Islet precursor cell (in vitro differentiated cells): ENCODE results near the gene WWOX.
A peak's percentile ranks its signal among the peaks of the same experiment; 100 is the strongest.

Experiments used
- DNase-seq: peaks from one replicate; pipeline ENCODE4 v3.0.0-alpha.2; 2018

The WWOX gene

DNA sequence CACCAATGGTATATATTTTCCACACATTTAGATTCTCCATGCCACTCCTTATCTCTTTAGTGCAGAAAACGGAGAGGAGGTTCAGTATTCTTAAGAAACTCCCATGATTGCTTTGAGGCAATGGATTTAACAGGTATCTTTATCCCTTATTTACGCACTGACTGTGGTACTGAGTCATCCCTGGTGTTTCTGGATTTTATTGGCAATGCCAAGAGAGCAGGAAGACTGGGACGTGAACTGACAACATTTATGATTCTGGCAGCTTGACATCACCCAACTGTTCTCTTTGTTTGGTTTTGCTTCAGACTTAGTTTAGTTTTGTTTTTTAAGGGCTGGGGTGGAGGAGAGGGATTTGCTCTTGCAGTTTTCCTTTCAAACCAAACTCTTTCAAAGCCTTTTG lies 131.4 kb downstream of the WWOX start:
- DNase-seq: no peak

DNA sequence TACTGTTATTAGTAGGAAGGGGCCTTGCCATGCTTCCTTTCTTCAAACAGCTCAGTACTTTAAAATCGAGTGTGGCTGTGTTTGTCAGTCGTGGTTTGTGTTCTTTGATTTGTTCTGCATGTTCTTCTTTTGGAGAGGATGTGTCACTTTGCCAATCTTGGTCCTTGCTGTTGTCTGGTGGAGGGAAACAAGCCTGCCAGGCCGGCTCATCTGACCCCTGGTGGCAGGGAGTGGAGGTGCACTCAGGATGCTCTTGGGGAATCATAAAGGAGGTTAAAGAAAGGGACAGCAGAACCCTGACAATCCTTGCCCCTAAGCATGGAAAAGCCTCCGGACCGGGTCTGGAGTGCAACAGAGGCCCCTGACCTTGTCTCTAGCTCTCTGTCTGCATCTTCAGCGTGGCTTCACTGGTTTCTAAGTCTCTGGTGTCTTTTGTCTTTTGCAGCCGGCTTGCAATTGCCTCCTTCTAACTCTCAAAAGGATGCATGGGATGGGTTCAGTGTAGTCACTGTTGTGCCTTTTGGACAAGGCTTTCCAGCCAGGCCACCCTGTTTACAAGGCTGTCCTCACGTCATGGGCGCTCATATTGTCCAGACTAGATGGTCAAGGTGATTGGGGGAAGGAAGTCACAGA lies 135.8 kb downstream of the WWOX start:
- DNase-seq: peak; percentile 91

DNA sequence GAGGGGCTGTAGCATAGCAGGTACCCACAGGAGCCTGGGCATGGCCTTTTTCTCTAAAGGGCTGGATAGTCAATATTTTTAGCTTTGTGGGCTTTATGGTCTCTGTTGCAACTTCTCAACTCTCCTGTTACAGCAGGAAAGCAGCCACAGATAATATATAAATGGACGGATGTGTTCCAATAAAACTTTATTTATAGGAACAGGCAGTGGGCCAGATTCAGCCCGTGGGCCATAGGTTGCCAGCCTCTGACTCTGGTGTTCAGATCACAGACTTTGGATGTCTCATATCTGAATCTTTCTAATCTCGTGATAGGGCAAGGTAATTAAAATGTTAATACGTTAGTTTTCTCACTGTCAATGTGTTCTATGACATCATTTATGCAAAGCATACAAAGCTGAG lies 136.4 kb downstream of the WWOX start:
- DNase-seq: peak; percentile 1

DNA sequence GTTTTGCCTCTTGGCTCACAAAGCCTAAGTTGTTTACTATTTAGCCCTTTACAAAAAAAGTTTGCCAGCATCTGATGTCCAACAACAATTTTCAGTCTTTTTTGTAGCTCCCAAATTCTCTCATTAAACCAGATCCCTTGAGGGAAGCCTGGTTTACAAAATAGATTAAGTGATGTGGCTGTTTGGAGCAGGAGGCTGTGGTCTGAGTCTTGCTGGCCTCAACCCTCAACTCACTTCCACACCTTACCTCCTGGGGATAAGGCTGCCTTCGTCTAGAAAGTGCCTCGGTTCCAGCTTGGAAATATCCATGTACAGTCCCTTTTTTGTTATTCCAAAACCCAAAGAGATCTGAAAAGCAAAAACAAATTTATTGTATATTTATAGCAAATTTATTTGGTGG lies 138.4 kb downstream of the WWOX start:
- no peak for DNase-seq

DNA sequence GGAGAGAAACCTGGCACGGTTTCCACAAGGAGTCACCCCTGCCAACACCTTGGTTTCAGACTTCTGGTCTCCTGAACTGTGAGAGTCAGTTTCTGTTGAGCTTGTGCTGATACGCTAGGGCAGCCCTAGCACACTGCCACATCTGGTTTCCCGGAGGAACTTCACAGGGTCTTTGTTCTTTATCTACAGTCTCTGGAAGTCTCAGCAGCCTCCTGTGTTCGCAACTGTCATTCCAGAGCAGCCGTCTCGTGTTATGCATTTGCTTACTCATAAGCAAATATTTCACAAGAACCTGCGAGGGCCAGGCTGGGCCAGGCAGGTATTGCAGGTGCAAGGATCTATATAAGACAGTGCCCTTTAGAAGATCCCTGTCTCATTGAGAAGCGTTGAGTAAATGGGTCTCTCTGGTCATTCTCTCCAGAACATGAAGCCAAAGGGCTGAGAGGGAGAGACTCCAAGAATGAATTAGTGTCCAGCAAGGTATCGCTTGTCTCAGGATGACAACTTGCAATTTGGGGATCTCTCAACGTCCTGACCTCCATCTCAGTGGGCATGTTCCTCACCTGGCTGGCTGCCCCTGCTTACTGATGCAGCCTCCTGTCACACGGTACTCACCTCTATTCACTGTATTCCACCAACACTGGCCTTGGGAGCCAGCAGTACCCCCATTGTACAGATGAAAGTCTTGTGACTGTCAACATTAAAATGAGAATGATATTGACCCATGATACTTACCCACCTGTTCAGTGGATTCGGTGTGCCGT lies 141.2 kb downstream of the WWOX start:
- peak; percentile 79 for DNase-seq

DNA sequence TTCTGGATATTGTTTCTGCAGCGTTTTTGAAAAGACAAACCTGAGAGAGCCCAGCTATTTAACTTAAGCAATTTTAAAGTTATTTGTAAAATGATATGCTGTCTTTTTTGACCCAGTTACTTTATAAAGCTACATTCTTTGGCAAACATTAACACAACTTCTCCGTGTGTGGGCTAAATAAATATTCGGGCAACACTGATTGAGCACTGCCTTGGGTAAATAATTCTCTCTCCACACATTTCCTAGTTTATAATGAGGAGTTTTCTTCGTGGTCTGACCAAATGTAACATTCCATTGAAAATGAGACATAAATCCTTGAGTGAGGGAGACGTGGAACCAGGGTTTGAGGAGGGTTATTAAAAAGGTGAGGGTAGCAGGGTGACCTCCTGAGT lies 142.8 kb downstream of the WWOX start:
- no peak for DNase-seq

DNA sequence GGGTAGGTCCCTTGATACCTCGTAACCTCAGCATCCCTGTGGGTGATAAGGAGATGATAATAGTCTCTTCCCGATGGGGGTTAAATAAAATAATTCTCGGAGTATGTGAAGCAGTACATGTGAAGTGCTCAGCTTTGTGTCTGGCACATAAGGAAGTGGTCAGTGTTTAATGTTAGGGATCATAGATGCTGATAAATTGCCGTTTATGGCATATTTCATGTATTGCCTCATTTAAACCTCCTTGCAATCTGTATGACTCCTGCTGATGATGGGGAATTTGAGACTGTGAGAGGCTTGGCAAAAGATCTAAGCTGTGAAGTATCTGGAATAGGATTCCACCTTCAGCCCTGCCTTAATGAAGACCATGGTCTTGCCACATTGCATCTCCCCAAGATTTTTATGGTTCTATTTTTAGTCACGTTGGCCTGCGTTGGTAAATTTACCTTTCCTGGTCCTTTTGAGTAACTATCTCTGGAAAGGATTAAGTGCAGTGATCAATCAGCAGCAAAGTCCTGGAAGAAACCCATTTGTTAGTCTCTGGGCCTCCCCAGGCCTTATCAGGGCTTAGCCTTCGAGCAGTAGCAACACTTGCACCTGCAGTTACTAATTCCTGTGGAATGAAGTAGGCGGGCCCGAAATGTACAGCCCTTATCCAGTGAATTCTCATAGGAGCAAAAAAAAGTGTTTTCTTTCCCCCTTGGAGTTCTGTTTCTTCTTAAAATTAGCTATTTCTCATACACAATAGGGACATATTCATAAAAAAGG lies 144.9 kb downstream of the WWOX start:
- peak; percentile 75 for DNase-seq

DNA sequence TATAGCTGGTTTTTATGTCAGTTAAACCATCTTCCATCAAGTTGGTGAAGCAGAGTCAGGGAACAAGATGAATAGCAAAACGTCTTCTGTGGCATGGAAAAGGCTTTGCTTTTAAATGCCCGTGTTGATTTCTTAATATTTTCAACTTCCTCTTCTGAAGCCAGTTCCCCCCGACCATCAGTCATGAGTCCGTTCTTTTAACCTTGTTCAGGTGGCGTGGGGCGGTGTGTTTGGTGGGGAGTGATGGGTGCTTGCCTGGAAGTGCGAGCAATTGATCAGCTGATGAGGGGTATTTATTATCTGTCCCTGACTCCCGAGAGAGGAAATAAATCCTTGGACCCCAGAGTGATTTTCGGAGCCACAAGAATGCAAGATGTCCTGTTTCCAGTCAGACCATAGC lies 147.1 kb downstream of the WWOX start:
- peak; percentile 32 for DNase-seq

DNA sequence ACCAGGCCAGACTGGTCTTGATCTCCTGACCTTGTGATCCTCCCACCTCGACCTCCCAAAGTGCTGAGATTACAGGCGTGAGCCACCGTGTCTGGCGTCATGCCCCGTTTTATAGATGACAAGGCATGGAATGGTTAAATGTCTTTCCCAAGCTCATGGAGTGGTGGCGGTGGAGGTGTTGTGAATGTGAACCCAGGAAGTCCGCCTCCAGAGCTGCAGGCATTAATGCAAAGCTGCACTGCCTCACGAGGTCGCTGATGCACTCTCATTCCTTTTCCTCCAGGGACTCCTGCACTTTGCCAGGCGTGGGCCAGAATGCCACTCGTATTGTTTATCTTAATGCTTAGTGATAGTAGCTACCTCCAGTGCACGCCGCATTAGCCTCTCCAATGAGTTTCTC lies 149.6 kb downstream of the WWOX start:
- DNase-seq: no peak

DNA sequence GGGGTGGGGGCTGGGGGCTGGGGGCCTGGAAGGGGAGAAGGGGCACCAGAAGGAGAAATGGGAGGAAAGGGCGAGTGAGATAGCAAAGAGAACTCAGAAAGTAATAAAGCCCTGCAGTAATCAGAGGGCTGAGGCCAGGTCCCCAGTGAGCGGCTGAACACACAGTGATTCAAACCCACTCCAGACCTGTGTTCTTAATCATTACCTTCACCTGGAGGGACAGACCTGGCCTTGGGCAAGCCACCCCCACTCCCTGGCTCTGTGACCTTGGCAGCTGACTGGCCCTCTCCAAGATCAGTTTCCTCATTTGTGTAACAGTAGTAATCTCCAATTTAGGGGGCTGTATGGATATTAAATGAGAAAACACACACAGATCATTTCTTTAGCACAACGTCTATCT lies 150.4 kb downstream of the WWOX start:
- peak; percentile 46 for DNase-seq

DNA sequence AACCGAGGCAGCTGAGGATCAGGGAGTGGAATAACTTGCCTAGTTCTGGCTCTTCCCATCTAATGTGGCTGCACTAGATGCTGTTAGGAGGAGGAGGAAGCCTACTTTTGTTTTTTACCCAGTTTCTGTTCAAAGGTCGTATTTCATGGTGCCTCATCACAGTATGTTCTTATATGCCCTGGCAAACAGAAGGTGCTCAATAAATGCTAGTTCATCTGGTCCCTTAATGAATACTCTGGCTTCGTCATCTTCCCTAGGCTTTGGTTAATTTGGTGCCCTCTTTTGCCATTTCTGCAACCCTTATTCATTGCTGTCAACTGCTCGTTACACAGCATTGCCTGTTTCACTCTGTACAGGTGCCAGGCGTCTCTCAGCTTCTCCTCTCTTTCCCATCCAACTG lies 151.7 kb downstream of the WWOX start:
- peak; percentile 24 for DNase-seq

DNA sequence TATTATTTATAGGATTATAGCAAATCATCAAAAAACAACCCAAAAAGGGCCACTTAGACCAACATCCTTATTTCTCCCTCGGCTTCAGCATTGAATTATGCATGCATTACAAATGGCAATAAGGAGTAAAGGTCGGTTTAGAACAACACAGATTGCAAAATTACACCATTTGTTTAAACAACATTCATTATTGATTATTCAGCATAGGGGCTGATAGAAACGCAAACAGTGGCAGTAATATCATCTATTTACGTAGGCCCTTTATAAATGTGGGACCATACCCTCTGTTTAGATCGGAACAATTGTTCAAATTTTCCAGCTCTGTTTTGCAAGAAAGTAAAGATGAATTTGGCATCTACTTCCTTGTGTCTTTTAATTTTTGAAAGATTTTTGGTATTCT lies 153.3 kb downstream of the WWOX start:
- no peak for DNase-seq

DNA sequence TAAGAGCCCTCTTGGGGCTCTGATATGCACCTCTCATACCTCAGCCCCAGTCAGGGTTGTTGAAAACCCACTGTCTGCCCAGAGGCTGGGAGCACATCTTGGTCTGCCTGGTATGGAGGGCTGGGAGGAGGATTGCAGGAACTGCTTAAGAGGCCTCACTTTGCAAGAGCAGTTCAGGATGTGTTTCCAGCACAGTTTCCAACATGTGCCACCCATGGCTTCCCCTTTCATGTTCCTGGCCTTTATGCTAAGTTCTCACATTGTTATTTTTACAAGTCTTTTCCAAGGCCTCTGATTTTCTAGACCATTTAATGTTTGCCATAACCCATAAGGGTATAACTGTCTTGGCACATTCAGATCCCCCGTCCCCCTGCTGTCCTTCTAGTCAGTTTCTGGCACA lies 155.4 kb downstream of the WWOX start:
- DNase-seq: no peak

DNA sequence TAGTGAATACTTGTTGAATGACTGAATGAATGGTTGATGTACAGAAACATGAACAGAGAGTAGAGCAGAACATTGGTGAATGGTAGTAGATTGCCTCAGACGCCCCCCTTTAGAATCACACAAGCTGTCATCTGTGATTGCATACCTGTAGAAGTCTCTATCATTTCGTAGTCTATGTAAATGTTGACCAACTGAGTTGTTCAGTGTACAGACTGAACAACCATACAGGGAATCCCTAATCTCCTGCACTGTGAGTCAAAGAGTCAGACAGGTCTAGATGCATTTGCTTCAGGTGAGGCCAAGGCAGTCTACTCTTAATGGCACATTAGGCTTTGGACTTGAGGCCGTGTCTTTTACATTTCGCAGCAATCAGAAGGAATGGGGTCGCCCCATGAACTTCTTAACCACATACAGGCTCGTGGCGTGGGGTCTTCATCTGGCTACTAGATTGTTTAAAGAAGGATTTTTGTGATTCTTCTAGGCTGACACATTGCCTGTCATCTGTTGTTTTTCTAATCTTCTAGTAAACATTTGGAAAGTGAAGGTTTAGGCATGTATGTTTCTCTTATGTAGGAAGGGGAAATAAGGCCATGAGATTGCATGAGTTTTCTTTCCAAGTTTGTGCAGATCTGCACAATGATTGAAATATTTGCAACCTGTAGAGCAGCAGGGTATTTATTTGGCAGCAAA lies 157.4 kb downstream of the WWOX start:
- DNase-seq: no peak

DNA sequence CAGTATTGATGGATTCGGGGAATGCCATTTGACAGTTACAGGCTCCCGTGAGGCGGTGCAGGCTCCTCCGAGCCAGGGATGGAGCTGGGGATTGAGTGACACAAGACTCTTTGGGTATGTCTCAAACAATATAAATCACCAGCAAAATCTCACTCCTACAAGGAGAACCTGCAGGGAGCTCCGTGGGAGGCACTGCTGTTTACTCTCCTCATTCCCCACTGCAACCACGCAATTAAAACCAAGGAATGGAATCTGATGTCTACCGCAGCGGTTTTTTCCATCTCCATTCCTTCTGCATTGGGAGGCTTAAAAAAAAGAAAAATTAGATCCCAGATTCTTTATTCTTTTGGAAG lies 157.9 kb downstream of the WWOX start:
- DNase-seq: peak; percentile 63

DNA sequence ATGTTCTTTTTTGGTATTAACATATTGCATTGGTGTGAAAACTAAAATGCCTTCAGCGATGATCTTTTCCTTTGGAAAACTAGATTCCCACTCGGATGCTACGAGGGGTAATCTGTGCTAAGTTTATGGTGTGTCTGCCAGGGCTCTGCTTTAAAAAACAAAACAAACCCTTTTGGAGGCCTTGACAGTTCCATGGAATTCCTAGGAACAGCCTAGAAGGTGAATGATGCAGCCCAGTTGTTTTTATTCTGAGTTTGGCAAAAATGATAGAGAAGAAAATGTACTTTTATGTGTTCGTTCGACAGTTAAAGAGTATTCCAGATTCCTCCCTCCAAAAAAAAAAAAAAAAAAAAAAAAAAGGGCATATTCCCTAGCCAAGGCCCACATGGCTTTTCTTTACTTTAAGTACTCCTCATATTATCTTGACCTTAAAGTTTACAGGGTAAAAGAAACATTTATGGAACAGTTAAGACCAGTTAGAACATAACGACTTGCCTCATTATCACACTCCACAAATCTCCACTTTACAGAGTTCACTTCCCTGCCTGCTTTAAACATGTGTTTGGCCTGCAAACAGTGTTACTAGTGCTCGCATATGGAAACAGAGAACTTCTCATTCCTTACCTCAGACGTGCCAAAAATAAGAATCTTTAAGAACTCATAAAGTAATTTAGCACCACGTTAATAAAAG lies 159.1 kb downstream of the WWOX start:
- DNase-seq: no peak

DNA sequence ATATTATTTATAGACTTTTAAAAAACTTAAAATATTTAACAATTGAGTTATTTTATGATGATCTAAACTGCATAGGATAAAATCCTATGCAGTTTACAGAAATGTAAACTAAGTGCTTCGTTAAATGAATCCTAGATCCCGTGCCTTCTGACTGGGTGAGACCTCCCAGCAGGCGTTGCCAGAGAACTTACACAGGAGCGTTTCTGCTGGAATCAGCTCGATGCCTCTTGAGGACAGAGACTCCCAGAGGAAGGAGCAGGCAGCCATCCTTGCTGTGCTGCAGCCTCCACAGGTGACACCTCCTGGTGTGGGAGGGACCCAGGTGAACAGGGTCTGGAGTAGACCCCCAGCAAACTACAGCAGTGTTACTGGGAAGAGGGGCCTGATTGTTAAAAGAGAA lies 160.4 kb downstream of the WWOX start:
- peak; percentile 66 for DNase-seq

DNA sequence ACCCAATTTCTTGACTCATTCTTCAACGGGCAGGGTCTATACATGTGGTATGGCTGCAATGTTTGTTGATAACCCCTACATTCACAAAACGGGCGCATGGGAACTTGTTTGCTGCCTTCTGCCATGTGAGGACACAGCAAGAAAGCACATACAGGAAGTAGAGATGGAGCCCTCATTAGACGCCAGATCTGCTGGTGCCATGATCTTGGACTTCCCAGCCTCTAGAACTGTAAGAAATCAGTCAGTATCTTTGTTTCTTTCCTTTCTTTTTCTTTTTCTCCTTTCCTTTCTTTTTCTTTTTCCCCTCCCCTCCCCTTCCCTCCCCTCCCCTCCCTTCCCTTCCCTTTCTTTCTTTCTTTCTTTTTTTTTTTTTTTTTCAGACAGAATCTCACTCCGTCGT lies 165.2 kb downstream of the WWOX start:
- DNase-seq: no peak

DNA sequence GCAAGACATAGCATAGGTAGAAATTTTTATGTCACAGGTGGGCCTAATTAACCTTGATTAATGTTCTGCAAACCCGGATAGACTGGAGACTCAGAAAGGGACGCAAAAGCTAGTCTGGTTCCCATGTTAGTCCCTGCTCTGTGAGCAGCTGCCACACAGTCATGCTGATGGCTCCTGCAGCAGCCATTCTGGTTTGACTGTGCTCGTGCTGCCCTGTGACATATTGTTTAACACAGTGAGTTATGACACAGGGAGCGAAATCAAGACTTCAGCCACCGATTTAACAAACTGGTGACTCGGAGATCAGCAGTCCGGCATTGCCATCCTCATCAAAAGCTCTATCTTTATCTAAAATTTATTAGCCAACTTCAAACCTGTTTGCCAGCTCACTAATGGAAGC lies 169.8 kb downstream of the WWOX start:
- no peak for DNase-seq

DNA sequence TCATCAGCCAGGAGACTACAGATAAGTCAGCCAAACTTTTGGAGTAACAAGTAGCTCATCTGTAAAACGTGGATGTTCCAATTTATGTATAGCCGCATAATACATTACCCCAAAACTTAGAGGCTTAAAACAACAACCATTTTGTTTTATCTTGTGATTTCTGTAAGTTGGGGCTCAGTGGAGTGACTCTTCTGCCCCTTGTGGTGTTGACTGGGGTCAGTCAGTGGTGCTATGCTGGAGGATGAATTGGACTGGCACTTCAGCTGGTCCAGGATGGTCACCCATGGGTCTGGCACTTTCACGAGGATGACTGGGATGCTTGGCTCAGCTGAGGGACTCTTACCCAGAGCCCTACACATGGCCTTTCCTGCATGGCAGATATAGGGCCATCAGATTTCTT lies 172.5 kb downstream of the WWOX start:
- no peak for DNase-seq

DNA sequence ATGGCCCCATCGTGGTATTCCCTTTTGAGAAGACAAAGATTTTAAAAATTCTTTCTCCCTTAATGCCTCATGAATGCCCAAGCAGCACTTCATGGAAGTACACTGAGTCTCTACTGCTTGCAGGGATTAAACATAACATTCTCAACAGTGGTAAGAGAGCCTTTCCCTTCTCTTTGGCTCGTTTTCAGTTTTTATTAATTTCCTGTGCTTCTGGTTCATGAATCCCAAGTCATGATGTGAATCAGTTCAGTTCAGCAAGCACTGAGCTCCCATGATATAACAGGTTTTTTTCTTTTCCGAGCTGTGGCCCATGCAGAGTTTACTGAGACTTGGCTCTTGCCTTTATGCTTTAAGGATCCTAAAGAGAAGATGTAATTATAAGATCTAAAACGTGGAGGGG lies 175.3 kb downstream of the WWOX start:
- no peak for DNase-seq

DNA sequence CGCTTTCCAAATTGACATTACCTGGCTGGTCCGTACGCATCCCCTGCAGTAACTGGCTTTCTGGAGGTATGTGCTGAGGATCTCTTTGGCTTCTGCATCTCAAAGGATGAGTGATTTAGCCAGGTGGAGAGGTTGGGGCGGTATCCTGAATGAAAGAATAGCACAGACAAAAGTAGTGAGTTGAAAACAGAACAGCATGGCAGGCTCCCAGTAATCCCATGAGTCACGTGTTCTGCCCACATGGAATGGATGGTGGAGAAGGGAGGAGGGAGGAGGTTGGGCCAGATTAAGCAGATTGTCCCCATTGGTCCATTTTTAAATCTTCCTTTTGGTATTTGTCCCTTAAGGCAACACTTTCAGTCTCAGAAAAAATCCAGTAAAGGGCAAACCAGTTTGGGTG lies 176.0 kb downstream of the WWOX start:
- no peak for DNase-seq
